ENCODE results near the gene KLHL29. TPM values are rescaled to one million over a fixed set of nuclear protein-coding genes. Genes with fewer than 3 reads are reported as not detected.

Gene KLHL29
- total and polyA plus RNA-seq, 2 donors (not counting 3 experiments of a cell fraction or from before 2014, with no cell fraction given), result 4.6 to 12.7 TPM

DNA sequence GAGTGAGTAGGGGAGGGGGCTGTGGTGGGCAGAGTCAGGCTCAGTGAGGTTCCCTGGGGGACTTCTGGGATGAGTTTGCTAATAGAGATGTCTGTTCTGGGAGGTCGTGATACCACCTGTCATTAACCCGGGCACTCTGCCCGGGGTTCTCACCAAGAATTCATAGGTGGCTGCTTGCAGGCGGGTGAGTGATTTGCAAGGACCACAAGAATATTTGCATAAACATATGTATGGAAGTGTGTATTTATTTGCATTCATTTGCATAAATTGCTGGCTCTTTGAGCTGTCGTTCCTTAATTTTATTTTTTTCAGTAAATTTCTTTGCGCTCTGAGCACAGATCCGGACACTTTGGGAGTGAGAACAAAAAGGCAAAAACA, 282.0 kb downstream of the KLHL29 start:
- Histone ChIP-seq H3K9me3 (replicated peaks; ENCODE audit: control insufficient read depth, insufficient read depth, low read length) (no peaks in the 10 kb centered on the region), H3K4me2 (ENCODE audit: insufficient read depth, low read length) (no peak overlapping the region), H3K27me3 (ENCODE audit: control insufficient read depth in 2 of 2, insufficient read depth in 2 of 2, low read length in 2 of 2) (peaks cover 2 to 3% of the 10 kb centered on the region in 2 experiments), H4K20me1 (replicated peaks; ENCODE audit: control insufficient read depth, extremely low read depth, insufficient read depth, low read length) (no peaks in the 10 kb centered on the region), H3K27ac (ENCODE audit: insufficient read depth, low read depth, low read length) (no peak overlapping the region), H3K9me1 (replicated peaks; ENCODE audit: control insufficient read depth, extremely low read depth, insufficient read depth, low read length) (no peaks in the 10 kb centered on the region), H3K79me2 (ENCODE audit: control insufficient read depth, insufficient read depth, low read length) (no peaks in the 10 kb centered on the region), H3K36me3 (ENCODE audit: control insufficient read depth in 2 of 2, extremely low read depth in 1 of 2, insufficient read depth in 2 of 2, low read length in 2 of 2) (no peaks in the 10 kb centered on the region), H2AFZ (ENCODE audit: low read depth, low read length) (no peak overlapping the region), H3K4me3 (replicated peaks in 1 of 3; ENCODE audit: insufficient read depth in 1 of 3, low read depth in 1 of 3, low read length in 3 of 3) (no peak overlapping the region), H3K4me1 (ENCODE audit: control insufficient read depth, extremely low read depth, insufficient read depth, low read length) (no peaks in the 10 kb centered on the region), H3K9ac (replicated peaks; ENCODE audit: extremely low read depth, insufficient read depth, low read length) (no peak overlapping the region)
- POLR2A ChIA-PET, result no interaction called here
- no TSS peak for BruUV-seq (replicated peaks)
- no peak for FAIRE-seq
- intact Hi-C loops (cut with micrococcal nuclease) (no loop called here), dilution Hi-C loops (cut with MboI; ENCODE audit: extremely low pct_ligation_motif_present, low sequenced_read_pairs) (no loop called here)
- CTCF ChIA-PET, result no interaction called here
- no peak for TF ChIP-seq JUN (IDR thresholded peaks at IDR 0.05; ENCODE audit: borderline replicate concordance, insufficient read depth, insufficient read length, low read depth)
- no peak for TF ChIP-seq MYC (IDR thresholded peaks at IDR 0.05; ENCODE audit: low read depth, low read length)
- TF ChIP-seq GATA2 (IDR thresholded peaks at IDR 0.05; ENCODE audit: insufficient read depth, insufficient read length, low read depth, low read length), result no peak
- TF ChIP-seq POLR2AphosphoS5 (IDR thresholded peaks at IDR 0.05; ENCODE audit: insufficient read depth, low read depth, low read length), result no peak
- TF ChIP-seq, protein P1, sequence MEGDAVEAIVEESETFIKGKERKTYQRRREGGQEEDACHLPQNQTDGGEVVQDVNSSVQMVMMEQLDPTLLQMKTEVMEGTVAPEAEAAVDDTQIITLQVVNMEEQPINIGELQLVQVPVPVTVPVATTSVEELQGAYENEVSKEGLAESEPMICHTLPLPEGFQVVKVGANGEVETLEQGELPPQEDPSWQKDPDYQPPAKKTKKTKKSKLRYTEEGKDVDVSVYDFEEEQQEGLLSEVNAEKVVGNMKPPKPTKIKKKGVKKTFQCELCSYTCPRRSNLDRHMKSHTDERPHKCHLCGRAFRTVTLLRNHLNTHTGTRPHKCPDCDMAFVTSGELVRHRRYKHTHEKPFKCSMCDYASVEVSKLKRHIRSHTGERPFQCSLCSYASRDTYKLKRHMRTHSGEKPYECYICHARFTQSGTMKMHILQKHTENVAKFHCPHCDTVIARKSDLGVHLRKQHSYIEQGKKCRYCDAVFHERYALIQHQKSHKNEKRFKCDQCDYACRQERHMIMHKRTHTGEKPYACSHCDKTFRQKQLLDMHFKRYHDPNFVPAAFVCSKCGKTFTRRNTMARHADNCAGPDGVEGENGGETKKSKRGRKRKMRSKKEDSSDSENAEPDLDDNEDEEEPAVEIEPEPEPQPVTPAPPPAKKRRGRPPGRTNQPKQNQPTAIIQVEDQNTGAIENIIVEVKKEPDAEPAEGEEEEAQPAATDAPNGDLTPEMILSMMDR (IDR thresholded peaks at IDR 0.05; ENCODE audit: extremely low read depth in 1 of 2, insufficient read depth in 1 of 2, low read depth in 1 of 2, low read length in 2 of 2), result no peak
- TF ChIP-seq, protein P2, sequence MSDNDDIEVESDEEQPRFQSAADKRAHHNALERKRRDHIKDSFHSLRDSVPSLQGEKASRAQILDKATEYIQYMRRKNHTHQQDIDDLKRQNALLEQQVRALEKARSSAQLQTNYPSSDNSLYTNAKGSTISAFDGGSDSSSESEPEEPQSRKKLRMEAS (IDR thresholded peaks at IDR 0.05; ENCODE audit: insufficient read depth, insufficient read length), result no peak
- no peak for TF ChIP-seq EZH2 (IDR thresholded peaks at IDR 0.05; ENCODE audit: borderline replicate concordance, low read depth, low read length, severe bottlenecking)
- TF ChIP-seq FOS (IDR thresholded peaks at IDR 0.05; ENCODE audit: borderline replicate concordance, insufficient read depth, low read length), result no peak
- TF ChIP-seq POLR2A (IDR thresholded peaks at IDR 0.05; ENCODE audit: low read depth, low read length), result no peak
- no peak for DNase-seq (ENCODE audit: low read depth, low spot score)

All from endothelial cell of umbilical vein (primary cell).